Measurements from ENCODE around the gene WFS1.

Gene WFS1

DNA sequence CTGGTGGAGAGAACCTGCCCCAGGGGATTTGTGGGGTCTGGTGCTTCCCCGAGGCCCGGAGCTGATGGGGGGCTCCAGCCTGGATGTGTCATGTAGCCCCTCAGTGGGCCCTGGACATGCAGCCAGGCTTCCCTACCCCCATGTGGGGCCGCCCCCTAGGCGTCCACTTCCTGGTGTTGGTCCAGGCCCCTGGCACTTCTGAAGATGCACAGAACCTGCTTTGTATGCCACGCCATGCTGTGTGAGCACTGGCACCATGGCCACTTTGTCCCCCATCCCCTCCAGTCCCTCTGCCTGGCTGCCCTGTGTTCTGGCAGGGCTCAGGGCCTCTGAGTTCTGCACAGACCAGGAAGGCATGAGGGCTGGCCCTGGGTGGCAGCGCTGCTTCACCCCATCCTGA lies 29.2 kb downstream of the WFS1 start:
- DNase-seq (ENCODE audit: low read depth), result no peak

DNA sequence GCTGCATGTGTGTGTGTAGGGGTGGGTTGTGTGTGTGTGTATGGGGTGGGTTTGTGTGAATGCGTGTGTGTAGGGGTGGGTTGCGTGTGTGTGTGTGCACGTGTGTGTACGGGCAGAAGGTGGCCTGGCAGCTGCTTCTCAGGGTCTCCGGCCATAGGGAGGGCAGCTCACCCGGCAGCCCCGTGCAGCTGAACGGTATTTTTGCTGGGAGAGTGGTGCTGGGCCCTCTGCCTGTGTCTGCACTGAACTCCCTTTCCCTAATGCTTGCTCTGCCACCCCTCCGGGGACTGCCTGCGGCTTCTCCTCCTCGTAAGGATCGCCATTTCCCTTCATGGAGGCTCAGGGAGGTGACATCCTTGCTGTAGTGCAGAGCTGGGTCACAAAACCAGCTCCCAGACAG lies 30.2 kb downstream of the WFS1 start:
- DNase-seq (ENCODE audit: low read depth), result no peak

DNA sequence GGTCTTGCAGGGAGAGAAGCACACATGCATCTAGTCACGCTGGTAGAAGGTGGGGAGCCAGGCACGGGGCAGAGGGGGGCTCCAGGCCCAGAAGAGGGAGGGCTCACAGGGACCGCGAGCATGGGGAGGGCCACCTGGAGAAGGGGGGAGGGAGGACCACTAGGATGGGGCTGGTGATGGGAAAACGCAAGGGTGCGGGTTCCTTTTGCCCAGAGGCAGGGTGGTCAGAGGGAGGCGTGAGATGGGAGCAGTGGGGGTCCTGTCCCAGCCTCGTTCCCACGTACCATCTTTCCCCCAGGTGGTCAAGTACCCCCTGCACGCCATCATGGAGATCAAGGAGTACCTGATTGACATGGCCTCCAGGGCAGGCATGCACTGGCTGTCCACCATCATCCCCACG lies 30.7 kb downstream of the WFS1 start:
- DNase-seq (ENCODE audit: low read depth), result no peak

DNA sequence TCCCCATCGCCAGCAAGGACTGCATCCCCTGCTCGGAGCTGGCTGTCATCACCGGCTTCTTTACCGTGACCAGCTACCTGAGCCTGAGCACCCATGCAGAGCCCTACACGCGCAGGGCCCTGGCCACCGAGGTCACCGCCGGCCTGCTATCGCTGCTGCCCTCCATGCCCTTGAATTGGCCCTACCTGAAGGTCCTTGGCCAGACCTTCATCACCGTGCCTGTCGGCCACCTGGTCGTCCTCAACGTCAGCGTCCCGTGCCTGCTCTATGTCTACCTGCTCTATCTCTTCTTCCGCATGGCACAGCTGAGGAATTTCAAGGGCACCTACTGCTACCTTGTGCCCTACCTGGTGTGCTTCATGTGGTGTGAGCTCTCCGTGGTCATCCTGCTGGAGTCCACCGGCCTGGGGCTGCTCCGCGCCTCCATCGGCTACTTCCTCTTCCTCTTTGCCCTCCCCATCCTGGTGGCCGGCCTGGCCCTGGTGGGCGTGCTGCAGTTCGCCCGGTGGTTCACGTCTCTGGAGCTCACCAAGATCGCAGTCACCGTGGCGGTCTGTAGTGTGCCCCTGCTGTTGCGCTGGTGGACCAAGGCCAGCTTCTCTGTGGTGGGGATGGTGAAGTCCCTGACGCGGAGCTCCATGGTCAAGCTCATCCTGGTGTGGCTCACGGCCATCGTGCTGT lies 31.5 kb downstream of the WFS1 start:
- no peak for DNase-seq (ENCODE audit: low read depth)

DNA sequence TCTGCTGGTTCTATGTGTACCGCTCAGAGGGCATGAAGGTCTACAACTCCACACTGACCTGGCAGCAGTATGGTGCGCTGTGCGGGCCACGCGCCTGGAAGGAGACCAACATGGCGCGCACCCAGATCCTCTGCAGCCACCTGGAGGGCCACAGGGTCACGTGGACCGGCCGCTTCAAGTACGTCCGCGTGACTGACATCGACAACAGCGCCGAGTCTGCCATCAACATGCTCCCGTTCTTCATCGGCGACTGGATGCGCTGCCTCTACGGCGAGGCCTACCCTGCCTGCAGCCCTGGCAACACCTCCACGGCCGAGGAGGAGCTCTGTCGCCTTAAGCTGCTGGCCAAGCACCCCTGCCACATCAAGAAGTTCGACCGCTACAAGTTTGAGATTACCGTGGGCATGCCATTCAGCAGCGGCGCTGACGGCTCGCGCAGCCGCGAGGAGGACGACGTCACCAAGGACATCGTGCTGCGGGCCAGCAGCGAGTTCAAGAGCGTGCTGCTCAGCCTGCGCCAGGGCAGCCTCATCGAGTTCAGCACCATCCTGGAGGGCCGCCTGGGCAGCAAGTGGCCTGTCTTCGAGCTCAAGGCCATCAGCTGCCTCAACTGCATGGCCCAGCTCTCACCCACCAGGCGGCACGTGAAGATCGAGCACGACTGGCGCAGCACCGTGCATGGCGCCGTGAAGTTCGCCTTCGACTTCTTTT lies 32.2 kb downstream of the WFS1 start:
- no peak for DNase-seq (ENCODE audit: low read depth)

DNA sequence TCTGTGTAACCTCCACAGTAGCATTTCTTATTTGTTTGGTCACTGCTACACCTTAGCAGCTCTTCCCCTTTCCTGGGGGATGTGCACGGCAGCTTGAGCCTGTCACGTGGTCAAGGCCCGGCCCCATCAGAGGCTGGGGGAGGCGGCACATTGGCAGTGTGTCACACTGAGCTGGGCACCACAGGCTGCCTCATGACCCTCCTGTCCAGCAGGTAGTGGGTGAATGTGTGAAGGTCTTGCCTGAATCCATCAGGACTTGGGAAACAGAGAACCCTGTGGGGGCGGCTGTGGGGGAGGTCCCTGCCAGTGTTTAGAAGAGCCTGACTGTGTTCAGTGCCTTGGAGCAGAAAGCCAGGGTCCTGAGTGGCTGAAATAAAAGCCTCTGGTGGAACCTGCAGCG lies 33.2 kb downstream of the WFS1 start:
- DNase-seq (ENCODE audit: low read depth), result no peak

DNA sequence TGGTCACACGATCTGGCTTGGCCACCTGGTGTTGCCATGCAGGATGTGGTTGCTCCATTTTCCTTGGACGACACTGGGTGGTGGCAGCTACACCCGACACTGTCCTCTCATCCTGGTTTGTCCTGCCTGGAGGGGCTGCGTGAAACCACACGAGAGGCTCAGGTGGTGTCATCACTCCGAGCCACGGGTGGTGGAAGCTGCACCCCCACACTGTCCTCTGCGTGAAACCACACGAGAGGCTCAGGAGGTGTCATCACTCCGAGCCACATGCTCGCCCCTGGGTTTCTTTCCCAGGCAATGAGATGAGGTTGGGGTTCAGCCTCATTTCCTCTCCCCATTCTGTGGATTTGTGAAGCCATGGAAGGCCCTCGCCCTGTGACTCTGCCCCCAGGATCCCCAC lies 34.3 kb downstream of the WFS1 start:
- no peak for DNase-seq (ENCODE audit: low read depth)

DNA sequence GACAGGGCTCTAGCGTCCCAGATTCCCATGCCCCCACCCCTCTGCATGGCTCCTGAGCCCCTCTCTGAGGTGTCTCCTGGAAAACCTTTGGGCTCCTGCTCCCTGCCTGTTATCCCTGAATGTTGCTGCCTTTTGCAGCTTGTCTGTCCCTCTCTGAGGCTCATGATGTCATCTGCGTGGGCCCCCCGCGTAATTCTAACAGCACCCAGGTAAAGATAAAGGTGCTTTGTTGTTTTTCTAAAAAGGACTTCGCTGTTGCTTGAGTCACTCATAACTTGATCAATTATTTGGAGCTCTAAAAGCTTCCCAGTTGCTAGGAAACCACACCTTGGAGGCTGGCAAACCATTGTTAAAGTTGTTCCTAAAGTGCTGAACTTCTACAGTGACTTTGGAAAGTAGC lies 36.6 kb downstream of the WFS1 start:
- DNase-seq (ENCODE audit: low read depth), result no peak

DNA sequence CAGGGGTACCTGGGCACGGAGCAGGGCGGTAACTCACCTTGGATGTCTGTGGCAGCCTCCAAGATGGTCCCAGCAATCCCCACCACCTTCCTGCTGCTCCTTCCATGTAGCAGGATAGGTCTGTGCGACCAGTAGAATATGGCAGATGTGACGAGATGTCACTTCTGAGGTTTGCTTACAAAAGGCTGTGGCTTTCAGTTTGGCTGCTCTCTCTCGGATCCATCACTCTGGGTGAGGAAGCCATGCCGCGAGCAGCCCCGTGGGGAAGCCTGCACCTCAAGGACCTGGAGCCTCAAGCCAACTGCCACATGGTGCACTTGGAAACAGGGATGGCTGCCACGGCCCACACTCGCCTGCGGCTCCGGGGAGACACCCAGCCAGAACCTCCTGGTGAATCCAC lies 37.6 kb downstream of the WFS1 start:
- DNase-seq (ENCODE audit: low read depth), result no peak

DNA sequence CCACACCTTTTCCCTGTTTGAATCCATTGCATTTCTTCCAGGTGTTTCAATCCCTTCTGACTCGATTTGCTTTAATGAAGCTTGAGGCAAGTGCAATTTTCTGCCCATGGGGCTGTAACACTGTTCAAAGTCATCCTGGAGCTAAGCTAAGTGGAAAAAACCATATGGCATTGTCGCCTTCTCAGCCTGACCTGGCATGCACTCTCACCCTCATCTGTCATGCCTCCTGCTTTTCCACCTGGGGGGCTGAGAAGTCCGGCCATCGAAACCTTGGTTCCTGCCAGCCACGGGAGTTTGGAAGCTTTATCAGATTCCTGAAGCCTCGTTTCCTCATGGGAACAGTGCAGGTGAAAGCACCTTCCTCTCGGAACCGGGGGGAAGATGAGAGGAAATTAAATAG lies 38.2 kb downstream of the WFS1 start:
- no peak for DNase-seq (ENCODE audit: low read depth)

DNA sequence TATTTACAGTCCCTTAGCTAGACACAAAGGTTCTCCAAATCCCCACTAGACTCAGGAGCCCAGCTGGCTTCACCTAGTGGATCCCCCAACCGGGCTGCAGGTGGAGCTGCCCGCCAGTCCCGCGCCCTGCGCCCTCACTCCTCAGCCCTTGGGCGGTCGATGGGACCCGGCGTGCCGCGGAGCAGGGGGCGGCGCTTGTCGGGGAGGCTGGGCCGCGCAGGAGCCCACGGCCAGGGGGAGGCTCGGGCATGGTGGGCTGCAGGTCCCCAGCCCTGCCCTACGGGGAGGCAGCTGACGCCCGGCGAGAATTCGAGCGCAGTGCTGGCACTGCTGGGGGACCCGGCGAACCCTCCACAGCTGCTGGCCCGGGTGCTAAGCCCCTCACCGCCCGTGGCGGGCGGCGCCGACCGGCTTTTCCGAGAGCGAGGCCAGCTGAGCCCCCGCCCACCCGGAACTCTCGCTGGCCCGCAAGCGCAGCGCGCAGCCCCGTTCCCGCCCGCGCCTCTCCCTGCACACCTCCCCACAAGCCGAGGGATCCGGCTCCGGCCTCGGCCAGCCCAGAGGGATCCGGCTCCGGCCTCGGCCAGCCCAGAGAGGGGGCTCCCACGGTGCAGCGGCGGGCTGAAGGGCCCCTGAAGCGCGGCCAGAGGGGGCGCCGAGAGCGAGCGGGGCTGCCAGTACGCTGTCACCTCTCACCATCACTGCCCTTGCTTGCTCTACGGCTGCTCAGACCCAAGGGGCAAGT lies 39.4 kb downstream of the WFS1 start:
- DNase-seq (ENCODE audit: low read depth), result no peak

DNA sequence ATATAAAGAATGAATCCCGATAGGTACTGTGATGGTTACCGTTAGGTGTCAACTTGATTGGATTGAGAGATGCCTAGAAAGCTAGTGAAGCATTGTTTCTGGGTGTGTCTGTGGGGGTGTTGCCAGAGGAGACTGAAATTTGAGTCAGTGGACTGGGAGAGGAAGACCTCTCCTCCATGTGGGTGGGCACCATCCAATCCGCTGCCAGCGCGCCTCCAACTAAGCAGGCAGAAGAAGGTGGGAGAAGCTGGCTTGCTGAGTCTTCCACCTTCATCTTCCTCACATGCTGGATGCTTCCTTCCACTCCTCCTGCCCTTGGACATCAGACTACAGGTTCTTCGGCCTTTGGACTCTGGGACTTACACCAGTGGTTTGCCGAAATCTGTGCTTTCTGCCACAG lies 40.1 kb downstream of the WFS1 start:
- DNase-seq (ENCODE audit: low read depth), result no peak

DNA sequence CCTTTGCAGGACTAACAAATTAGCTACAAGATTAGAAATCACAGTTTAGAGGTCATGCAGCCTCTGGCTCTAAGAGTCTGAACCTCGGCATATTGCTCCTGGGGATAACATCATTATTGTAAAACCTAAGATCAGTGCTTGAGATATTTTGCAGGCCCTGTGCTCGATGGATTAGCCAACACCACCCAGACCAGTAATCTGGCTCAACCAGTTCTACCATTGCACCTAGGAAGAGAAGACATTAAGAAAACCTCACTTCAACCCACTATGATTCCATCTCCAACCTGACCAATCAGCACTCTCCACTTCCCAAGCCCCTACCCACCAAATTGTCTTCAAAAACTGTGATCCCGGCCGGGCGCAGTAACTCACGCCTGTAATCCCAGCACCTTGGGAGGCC lies 43.6 kb downstream of the WFS1 start:
- no peak for DNase-seq (ENCODE audit: low read depth)

DNA sequence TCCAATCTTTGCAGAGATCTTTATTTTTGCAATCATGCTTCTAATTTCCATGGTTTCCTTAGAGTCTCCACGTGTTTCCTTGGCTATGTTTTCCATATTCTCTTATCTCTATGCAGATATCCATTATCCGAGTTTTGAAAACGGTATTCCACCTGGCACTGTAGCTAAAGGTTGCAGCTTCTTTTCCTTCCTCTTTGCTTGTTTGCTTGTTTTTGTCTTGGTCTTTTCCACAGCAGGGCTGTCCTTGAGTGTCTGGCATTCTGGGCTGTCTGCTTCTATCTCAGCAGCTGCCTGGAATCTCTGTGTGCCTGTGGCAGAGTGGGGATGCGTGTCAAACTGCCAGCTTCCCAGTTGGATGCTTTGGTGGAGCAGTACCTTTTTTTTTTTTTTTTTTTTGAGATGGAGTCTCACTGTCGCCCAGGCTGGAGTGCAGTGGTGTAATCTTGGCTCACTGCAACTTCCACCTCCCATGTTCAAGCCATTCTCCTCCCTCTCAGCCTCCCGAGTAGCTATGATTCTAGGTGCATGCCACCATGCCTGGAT lies 46.9 kb downstream of the WFS1 start:
- no peak for DNase-seq (ENCODE audit: low read depth)

DNA sequence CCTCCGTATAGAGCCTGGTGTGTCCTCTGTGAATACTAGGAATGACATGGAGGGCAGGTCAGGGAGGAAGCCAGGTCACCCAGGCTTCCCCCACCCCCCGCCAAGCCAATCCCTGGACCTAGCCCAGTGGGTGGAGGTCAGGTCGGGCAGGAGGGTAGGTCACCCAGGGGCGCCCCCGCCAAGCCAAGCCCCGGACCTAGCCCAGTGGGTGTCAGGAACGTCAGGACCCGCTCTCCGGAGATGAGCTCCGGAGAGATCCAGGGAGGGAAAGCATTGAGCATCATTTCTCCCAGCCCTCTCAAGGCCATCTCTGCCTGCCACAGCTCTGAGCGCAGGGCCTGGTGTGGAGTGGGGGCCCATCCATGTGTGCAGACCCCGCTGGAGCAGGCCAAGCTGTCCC lies 48.6 kb downstream of the WFS1 start:
- DNase-seq (ENCODE audit: low read depth), result no peak

DNA sequence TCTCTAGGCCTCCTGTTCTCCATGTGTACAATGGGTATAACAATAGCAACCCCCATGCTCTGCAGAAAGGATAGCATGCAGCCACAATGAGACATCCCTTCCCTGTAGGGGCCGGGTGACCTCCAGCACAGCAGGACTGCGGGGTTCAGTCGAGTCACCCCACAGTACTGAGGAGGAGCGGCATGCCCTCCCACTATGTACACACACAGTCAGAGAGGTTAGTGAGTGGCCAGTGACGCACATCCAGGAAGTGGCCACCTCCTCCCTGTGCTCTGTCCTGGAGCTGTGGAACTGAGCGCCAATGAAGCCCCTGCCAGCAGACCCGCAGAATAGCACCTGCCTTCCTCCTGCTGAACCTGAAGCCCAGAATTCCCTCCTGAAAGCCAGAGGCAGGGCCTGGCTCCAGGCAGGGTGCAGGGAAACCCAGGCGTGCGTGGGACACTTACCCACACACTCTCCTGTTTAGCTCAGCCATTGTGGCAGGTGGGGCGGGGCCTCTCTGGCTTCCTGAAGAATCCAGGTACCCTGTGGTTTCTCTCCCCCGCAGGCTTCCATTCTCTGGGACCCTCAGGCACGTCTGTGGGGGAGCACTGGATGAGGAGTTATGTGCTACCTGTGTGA lies 50.0 kb downstream of the WFS1 start:
- no peak for DNase-seq (ENCODE audit: low read depth)

DNA sequence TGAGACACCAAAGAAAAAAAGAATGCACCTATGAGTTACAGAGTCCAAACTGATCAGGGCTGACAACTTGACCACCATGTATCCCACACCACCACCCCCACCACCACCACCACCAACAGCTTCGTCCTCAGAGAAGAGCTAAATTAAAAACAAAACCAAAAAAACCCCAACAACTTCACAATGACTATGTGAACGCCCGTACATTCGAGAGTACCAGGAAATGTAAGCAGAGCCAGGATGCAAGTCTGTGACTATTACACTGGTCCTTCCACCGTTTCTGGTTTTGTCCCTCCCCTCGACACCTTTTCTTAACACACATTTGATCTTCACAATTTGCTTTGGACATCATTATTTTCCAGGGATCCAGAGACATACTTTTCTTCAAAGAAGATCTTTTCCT lies 51.0 kb downstream of the WFS1 start:
- no peak for DNase-seq (ENCODE audit: low read depth)

DNA sequence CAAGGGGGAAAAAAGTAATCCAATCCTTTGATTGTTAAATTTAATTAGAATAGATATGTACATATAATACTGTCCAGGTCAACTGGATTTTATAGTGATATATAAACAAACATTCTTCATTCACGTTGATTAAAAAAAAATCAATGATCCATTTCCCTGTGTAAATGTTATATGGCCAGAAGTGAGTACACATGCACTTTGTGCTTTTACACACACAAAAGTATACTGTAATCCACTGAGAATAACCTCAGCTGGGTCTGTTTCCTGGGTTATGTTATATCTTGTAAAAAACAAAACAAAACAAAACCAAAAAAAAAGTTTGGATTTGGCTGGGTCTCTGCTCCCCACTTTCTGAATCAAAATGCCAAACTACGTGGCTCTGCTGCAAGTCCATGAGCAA lies 51.7 kb downstream of the WFS1 start:
- DNase-seq (ENCODE audit: low read depth), result no peak

DNA sequence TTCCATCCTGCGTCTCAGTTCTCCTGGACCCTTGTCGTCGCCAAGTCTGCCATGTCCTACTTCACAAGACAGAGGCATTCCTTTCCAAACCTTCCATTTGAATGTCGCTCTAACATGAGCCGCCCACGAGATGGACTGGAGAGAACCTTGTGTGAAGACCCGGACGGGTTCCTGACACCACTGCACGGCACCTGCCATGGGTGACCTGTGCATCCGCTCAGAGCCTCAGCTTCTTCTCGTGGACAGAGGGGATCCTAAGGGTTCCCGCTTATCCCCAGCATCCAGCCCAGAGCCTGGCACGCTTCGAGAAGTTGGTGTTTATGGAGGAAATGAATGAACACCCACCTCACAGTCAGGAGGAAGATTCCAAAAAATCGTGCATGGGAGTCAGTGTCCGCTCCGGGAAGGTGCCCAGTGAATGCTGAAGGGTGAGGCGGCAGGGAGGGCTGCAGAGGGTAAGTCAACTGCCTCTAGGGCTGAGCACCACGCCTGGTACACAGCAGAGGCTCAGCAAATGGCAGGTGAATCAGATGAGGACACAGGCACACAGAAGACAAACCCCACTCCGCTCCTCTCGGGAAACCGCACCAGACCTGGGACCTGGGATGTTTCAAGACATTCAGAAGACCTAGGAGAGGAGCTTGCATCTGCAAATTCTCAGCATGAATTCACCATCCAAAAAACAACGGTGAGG lies 52.6 kb downstream of the WFS1 start:
- no peak for DNase-seq (ENCODE audit: low read depth)

DNA sequence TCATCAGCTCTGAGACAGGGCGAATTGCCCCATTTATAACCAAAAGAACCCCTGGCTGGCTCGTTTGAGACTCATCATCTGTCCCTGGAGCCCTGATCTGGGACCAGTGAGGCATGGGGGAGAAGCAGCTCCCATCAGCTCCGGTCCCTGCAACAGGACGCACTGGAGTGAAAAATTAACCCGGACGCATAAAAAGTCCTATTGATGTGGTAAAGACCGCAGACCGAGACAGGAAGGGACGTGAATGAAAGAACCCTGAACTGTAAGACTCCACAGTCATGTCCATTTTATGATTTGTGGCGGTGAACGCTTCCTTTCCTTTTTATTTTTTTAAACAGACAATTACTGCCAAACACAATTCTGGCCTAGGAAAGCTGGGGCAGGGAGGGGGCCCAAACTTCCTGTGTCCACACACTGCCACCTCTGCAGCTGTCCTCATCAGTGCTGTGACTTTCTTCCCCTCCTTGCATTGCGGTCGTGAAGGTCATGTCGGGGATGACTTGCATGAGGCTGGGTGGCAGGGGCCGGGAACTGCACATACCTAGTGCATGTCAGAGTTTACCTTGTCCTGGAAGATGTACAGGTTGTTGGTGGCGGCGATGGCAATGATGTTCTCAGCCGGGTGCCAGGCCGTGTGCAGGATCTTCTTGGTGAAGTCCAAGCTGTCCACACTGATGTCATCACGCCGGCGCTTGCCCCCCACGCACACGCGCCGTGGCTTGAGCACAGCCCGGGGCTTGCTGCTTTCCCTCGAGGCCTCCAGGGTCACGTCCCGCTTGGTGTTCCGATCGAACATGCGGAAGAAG lies 53.3 kb downstream of the WFS1 start:
- DNase-seq (ENCODE audit: low read depth), result no peak

DNA sequence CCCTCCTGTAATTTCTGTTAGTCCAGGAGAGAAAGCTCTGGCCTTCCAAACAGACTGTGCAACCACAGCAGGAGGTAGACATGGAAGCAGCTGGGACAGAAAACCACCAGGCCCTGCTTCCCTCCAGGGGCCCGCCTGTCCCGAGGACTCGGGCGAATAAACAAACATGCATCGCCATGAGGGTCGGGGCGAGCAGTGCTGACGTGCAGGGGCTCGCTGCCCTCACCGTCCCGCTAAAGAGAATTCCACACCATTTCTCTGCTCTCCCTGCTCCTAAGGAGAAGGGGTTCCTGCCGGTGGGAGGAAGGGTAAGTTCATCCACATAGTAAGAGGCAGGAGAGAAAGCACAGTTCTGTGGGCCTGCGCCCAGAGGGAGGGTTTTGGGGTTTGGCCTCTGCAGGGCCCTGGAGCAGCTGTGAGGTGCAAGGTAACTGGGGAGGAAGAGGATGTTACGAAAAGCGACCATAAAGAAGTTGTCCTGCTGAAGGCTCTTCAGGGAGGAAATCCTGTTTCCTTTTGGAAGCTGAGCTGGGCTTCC lies 54.9 kb downstream of the WFS1 start:
- DNase-seq (ENCODE audit: low read depth), result no peak
